GM12878 (cell line): ENCODE data around the gene KIF23. TPM values are rescaled to one million over a fixed set of nuclear protein-coding genes. Genes with fewer than 3 reads are reported as not detected.

ENCODE experiments used
- ATAC-seq: fragments of 200-7000 bp; cut with Tn5 transposase; 3 replicates; pipeline ENCODE4 v1.9.1; 2020; ENCODE audit warnings: mild to moderate bottlenecking, moderate library complexity
- BruUV-seq: library from RNA; stranded (reverse); fragments of 400-500 nt; replicated peaks from 2 replicates; lab custom pipeline; 2021; lab: Mats Ljungman, UMichigan
- CTCF ChIA-PET: fragments of 300-600 bp; sonication (Branson Sonifier 250); formaldehyde crosslinking; extraction: SDS; loops from one replicate; lab custom pipeline; 2021; ENCODE audit warnings: inconsistent platforms; lab: Yijun Ruan, JAX
- POLR2A ChIA-PET: fragments of 350-600 bp; formaldehyde crosslinking; extraction: SDS; loops from one replicate; lab custom pipeline; 2021; ENCODE audit warnings: inconsistent platforms; lab: Charles Lee
- RAD21 ChIA-PET: fragments of 300-600 bp; sonication (Branson Sonifier 250); formaldehyde crosslinking; loops from one replicate; lab custom pipeline; 2023; ENCODE audit warnings: antibody characterized with exemption; ENCODE audit not compliant: unreplicated experiment; lab: Charles Lee
- SMC1A ChIA-PET: fragments of 300-600 bp; sonication (Branson Sonifier 250); formaldehyde crosslinking; loops from one replicate; lab custom pipeline; 2023; ENCODE audit not compliant: unreplicated experiment, uncharacterized antibody; lab: Charles Lee
- DNase-seq: peaks from one replicate; pipeline ENCODE4 v3.0.0-alpha.2; 2011; ENCODE audit warnings: low read depth, low spot score
- FAIRE-seq: peaks from 3 replicates; lab custom pipeline; 2011; peaks lifted over from hg19 to GRCh38; lab: Jason Lieb, UNC
- H2AFZ ChIP-seq: 2 replicates; pipeline ENCODE4 v1.6.0; 2011; ENCODE audit warnings: low read depth, low read length, control low read depth; ENCODE audit not compliant: control insufficient read depth
- H3K27ac ChIP-seq: 2 replicates; pipeline ENCODE4 v1.5.1; 2011; ENCODE audit warnings: control low read depth; ENCODE audit not compliant: control insufficient read depth, insufficient read depth
- H3K27me3 ChIP-seq, 2 experiments: replicated peaks in 1 of 2; 2 replicates each; pipeline versions ENCODE4 v1.6.0 to v1.6.1; 2011; ENCODE audit warnings: low read length in 1 of 2; ENCODE audit not compliant: control insufficient read depth in 2 of 2, insufficient read depth in 2 of 2
- H3K36me3 ChIP-seq, 2 experiments: 2 replicates each; pipeline ENCODE4 v1.5.1; 2011; ENCODE audit warnings: low read length in 1 of 2; ENCODE audit not compliant: control insufficient read depth in 2 of 2, insufficient read depth in 2 of 2
- H3K4me1 ChIP-seq: 2 replicates; pipeline ENCODE4 v1.6.1; 2011; ENCODE audit warnings: mild to moderate bottlenecking, low read length, moderate library complexity, mixed read lengths; ENCODE audit not compliant: control insufficient read depth, insufficient read depth
- H3K4me2 ChIP-seq: 2 replicates; pipeline ENCODE4 v1.6.0; 2011; ENCODE audit warnings: control low read depth; ENCODE audit not compliant: control insufficient read depth, insufficient read depth
- H3K4me3 ChIP-seq: fragments of 200-600 bp; sonication (generic); 2 replicates; pipeline ENCODE4 v1.5.1; 2016
- H3K79me2 ChIP-seq: 2 replicates; pipeline ENCODE4 v1.6.0; 2011; ENCODE audit warnings: low read length; ENCODE audit not compliant: control insufficient read depth, insufficient read depth
- H3K9ac ChIP-seq: 2 replicates; pipeline ENCODE4 v1.8.0; 2011; ENCODE audit warnings: low read length, control low read depth, mixed read lengths; ENCODE audit not compliant: control insufficient read depth, insufficient read depth
- H3K9me3 ChIP-seq: replicated peaks from 3 replicates; pipeline ENCODE4 v1.5.1; 2011; ENCODE audit warnings: mild to moderate bottlenecking, low read length; ENCODE audit not compliant: control insufficient read depth, insufficient read depth
- H4K20me1 ChIP-seq: 2 replicates; pipeline ENCODE4 v1.6.0; 2011; ENCODE audit not compliant: control insufficient read depth, insufficient read depth
- CEBPB ChIP-seq, 2 experiments: fragments of 150-350 bp in 1 of 2; IDR thresholded peaks; 2 replicates each; pipeline ENCODE4 v1.6.1; 2012 to 2014; ENCODE audit warnings: low read depth in 2 of 2, low read length in 2 of 2, borderline replicate concordance in 1 of 2, inconsistent platforms in 1 of 2
- CHD4 ChIP-seq: fragments of 200-600 bp; sonication (generic); IDR thresholded peaks from 2 replicates; pipeline ENCODE4 v1.6.1; 2016; ENCODE audit warnings: mild to moderate bottlenecking
- E2F8 ChIP-seq: fragments of 450-650 bp; IDR thresholded peaks from 2 replicates; pipeline ENCODE4 v1.6.1; 2018; ENCODE audit warnings: mild to moderate bottlenecking, low read depth, moderate library complexity; ENCODE audit not compliant: partially characterized antibody
- IKZF1 ChIP-seq: fragments of 450-650 bp; conservative IDR thresholded peaks from 2 replicates; pipeline ENCODE4 v1.6.1; 2017; ENCODE audit warnings: antibody characterized with exemption, mild to moderate bottlenecking
- JUNB ChIP-seq: IDR thresholded peaks from 2 replicates; pipeline ENCODE4 v1.6.1; 2016; ENCODE audit warnings: antibody characterized with exemption, mild to moderate bottlenecking
- MEF2B ChIP-seq: fragments of 450-650 bp; IDR thresholded peaks from 2 replicates; pipeline ENCODE4 v1.6.1; 2018; ENCODE audit warnings: mild to moderate bottlenecking, moderate library complexity; ENCODE audit not compliant: partially characterized antibody, poor library complexity, severe bottlenecking
- MLLT1 ChIP-seq: fragments of 450-650 bp; IDR thresholded peaks from 2 replicates; pipeline ENCODE4 v1.6.1; 2016; ENCODE audit warnings: mild to moderate bottlenecking
- RELA ChIP-seq: fragments of 450-650 bp; IDR thresholded peaks from 2 replicates; pipeline ENCODE4 v1.8.0; 2014; ENCODE audit warnings: borderline replicate concordance; ENCODE audit not compliant: partially characterized antibody
- SKIL ChIP-seq: fragments of 450-650 bp; IDR thresholded peaks from 2 replicates; pipeline ENCODE4 v1.6.1; 2017; ENCODE audit warnings: mild to moderate bottlenecking, low read depth, inconsistent platforms; ENCODE audit not compliant: poor library complexity, severe bottlenecking
- YY1 ChIP-seq: IDR thresholded peaks from 2 replicates; pipeline ENCODE4 v1.6.1; 2011; ENCODE audit warnings: low read depth, mild to moderate bottlenecking, low read length
- ZBTB33 ChIP-seq: fragments of 450-650 bp; IDR thresholded peaks from 2 replicates; pipeline ENCODE4 v1.6.1; 2017; ENCODE audit warnings: mild to moderate bottlenecking
- WGBS: methylation state at CpG from one replicate; pipeline ENCODE4 v1.1.6; 2016; ENCODE audit warnings: low lambda C conversion rate; ENCODE audit not compliant: insufficient replicate concordance, insufficient coverage; ENCODE audit errors: missing lambda C conversion rate; 5-methylcytosine and 5-hydroxymethylcytosine counted together
- in situ Hi-C: fragments of 300-500 bp; cut with MboI; formaldehyde crosslinking; loops from 9 replicates; pipeline ENCODE4 v1.14.3; 2018; ENCODE audit warnings: mixed read lengths
- intact Hi-C: fragments of 100-400 bp; cut with micrococcal nuclease; formaldehyde crosslinking; loops from one replicate; pipeline ENCODE4 v1.14.2; 2022; ENCODE audit not compliant: unreplicated experiment
- polyA plus RNA-seq, 11 experiments: library from polyadenylated mRNA; depleted of rRNA in 4 of 11; unstranded in 6 of 11; stranded (reverse) in 5 of 11; fragments of >200 nt; fragmentation: Nextera tagmentation in 4 of 11; fragmentation: Illumina TruSeq in 1 of 11; extraction: Ambion mirVana in 4 of 11; extraction: Trizol in 1 of 11; gene quantifications; 1 replicate in 1 of 11; 2 replicates in 10 of 11; pipeline versions ENCODE4 v1.2.1 to v1.2.3, GENCODE V29; 2011 to 2016; ENCODE audit warnings: inconsistent platforms in 2 of 11, missing spikeins in 2 of 11, low read depth in 1 of 11
- total RNA-seq, 4 experiments: library from RNA; depleted of rRNA in 3 of 4; stranded (reverse); fragments of >200 nt in 3 of 4; fragmentation: Illumina TruSeq in 1 of 4; extraction: Trizol in 1 of 4; gene quantifications; 2 replicates each; pipeline versions ENCODE4 v1.2.1 to v1.2.3, GENCODE V29; 2013 to 2021

The KIF23 gene
- total and polyA plus RNA-seq, 10 of the 15 experiments (the other 5 are each of a cell fraction or from before 2014, with no cell fraction given) = 28.0 to 62.5 (median 46.6) TPM

- no peak for TF ChIP-seq MEF2B
Observed at GRCh38 chr15:69467636-69468035, 53.5 kb downstream of the KIF23 start (continued).

GRCh38 chr15:69468241-69469121 is 54.3 kb downstream of the KIF23 start:
- ChIA-PET RAD21 (interaction anchor here (1.3 to 1.4 kb wide), 2 partner anchors 14 to 108 kb away, joined by 3 read pairs; no protein-coding TSS in a partner anchor), SMC1A (interaction anchor here (1.4 to 2.7 kb wide), 2 partner anchors 13 to 1018 kb away, joined by 3 to 10 read pairs; no protein-coding TSS in a partner anchor), POLR2A (interaction anchor here (1.2 kb wide), 1 partner anchor 16 kb away, joined by 3 read pairs; the partner anchor contains the start of gene RPLP1), CTCF (interaction anchor here (0.5 to 1.8 kb wide), 4 partner anchors 10 to 992 kb away, joined by 3 to 4 read pairs (median 4); no protein-coding TSS in a partner anchor)
- H2AFZ ChIP-seq = peak overlapping the region; percentile 36
- no peaks in the 10 kb centered on the region for H3K27me3 ChIP-seq
- FAIRE-seq = peak; percentile 91
- BruUV-seq = no TSS peak
- intact Hi-C loops (no loop called here), in situ Hi-C loops (loop anchor here (5.0 kb wide), 1 partner anchor 1019 kb away; no protein-coding TSS in a partner anchor)
- H3K4me1 ChIP-seq = peaks cover 18% of the 10 kb centered on the region
- no peak for DNase-seq
- H3K9ac ChIP-seq = no peak overlapping the region
- H3K4me2 ChIP-seq = no peak overlapping the region
- no peaks in the 10 kb centered on the region for H3K79me2 ChIP-seq
- no peaks in the 10 kb centered on the region for H3K36me3 ChIP-seq
- H3K9me3 ChIP-seq = no peaks in the 10 kb centered on the region
- H4K20me1 ChIP-seq = no peaks in the 10 kb centered on the region
- H3K27ac ChIP-seq = no peak overlapping the region
- ATAC-seq = peak; percentile 95
- 38% methylated on average over 19 of the region's 19 CpGs for WGBS
- no peak overlapping the region for H3K4me3 ChIP-seq
- peak; percentile 64; the same call in 1 of the 2 replicates for TF ChIP-seq YY1
- TF ChIP-seq E2F8 = no peak
- no peak for TF ChIP-seq RELA
- no peak for TF ChIP-seq CHD4
- TF ChIP-seq SKIL = peak; percentile 90
- no peak for TF ChIP-seq CEBPB (IDR thresholded peaks at IDR 0.05; ENCODE audit: borderline replicate concordance in 1 of 2, low read depth in 2 of 2, low read length in 2 of 2)
- TF ChIP-seq IKZF1 = 0 out of 2 replicates have a peak, but pooled peaks have one; percentile 59
- TF ChIP-seq JUNB = peak; percentile 49
- no peak for TF ChIP-seq ZBTB33
- TF ChIP-seq MLLT1 = peak; percentile 77; the same call in 1 of the 2 replicates
